OCI-M1 (cell line): ENCODE measurements around the gene TMX2.

Experiments used
- DNase-seq: peaks from one replicate; lab custom pipeline; 2025; lab: John Stamatoyannopoulos, UW

TMX2 gene

GRCh38 chr11:57764972-57765371 lies 52.6 kb downstream of the TMX2 start:
- no peak for DNase-seq

GRCh38 chr11:57770793-57771192 lies 58.4 kb downstream of the TMX2 start:
- no peak for DNase-seq

- no peak for DNase-seq
Observed at GRCh38 chr11:57771365-57771764, 59.0 kb downstream of the TMX2 start.

- no peak for DNase-seq
Observed at GRCh38 chr11:57772562-57772961, 60.2 kb downstream of the TMX2 start.

- no peak for DNase-seq
Observed at GRCh38 chr11:57773026-57773598, 60.7 kb downstream of the TMX2 start.

GRCh38 chr11:57775491-57775890 lies 63.1 kb downstream of the TMX2 start:
- DNase-seq, result no peak

GRCh38 chr11:57776031-57776521 lies 63.7 kb downstream of the TMX2 start:
- DNase-seq, result no peak

- no peak for DNase-seq
Observed at GRCh38 chr11:57776577-57777210, 64.3 kb downstream of the TMX2 start.

- no peak for DNase-seq
Observed at GRCh38 chr11:57777969-57778317, 65.5 kb downstream of the TMX2 start.

- DNase-seq, result no peak
Observed at GRCh38 chr11:57778318-57779037, 66.1 kb downstream of the TMX2 start.

GRCh38 chr11:57779276-57779675 lies 66.9 kb downstream of the TMX2 start:
- no peak for DNase-seq

- DNase-seq, result no peak
Observed at GRCh38 chr11:57781529-57781943, 69.1 kb downstream of the TMX2 start.

GRCh38 chr11:57785072-57785471 lies 72.7 kb downstream of the TMX2 start:
- DNase-seq, result no peak

GRCh38 chr11:57786436-57786835 lies 74.0 kb downstream of the TMX2 start:
- DNase-seq, result no peak

- no peak for DNase-seq
Observed at GRCh38 chr11:57787006-57787604, 74.7 kb downstream of the TMX2 start.

GRCh38 chr11:57787920-57788702 lies 75.7 kb downstream of the TMX2 start:
- DNase-seq, result peak; percentile 48

GRCh38 chr11:57788703-57789088 lies 76.3 kb downstream of the TMX2 start:
- DNase-seq, result no peak
